ENCODE data around the gene ANO4. TPM values are rescaled to one million over a fixed set of nuclear protein-coding genes. Genes with fewer than 3 reads are reported as not detected.

The ANO4 gene
- total and polyA plus RNA-seq, 2 of the 8 experiments (the other 6 are each of a cell fraction or from before 2014, with no cell fraction given), result 1.1 to 3.4 TPM

- no peak for TF ChIP-seq CHD7 (IDR thresholded peaks at IDR 0.05; ENCODE audit: insufficient replicate concordance, low read length)
- TF ChIP-seq SIN3A (conservative IDR thresholded peaks at IDR 0.05 in 1 of 2, IDR thresholded peaks at IDR 0.05 in 1 of 2; ENCODE audit: low read depth in 1 of 2, low read length in 2 of 2), result no peak
- TF ChIP-seq TCF12 (IDR thresholded peaks at IDR 0.05; ENCODE audit: low read depth, low read length), result no peak
- no peak for TF ChIP-seq FOSL1 (IDR thresholded peaks at IDR 0.05; ENCODE audit: insufficient read depth, low read depth, low read length)
- no peak for TF ChIP-seq SUZ12 (IDR thresholded peaks at IDR 0.05; ENCODE audit: low read length)
- TF ChIP-seq USF2 (IDR thresholded peaks at IDR 0.05; ENCODE audit: low read length), result no peak
- no peak for TF ChIP-seq SP4 (IDR thresholded peaks at IDR 0.05; ENCODE audit: low read length)
- no peak for TF ChIP-seq ATF2 (IDR thresholded peaks at IDR 0.05; ENCODE audit: low read length)
- TF ChIP-seq POLR2AphosphoS5 (IDR thresholded peaks at IDR 0.05; ENCODE audit: low read depth, low read length), result no peak
Observed at GRCh38 chr12:100800723-100801122, 6.1 kb downstream of the ANO4 start (continued).
